GM23248 (cell line): ENCODE data around the gene CTNNB1. TPM values are rescaled to one million over a fixed set of nuclear protein-coding genes. Genes with fewer than 3 reads are reported as not detected.
A peak's percentile ranks its signal among the peaks of the same experiment; 100 is the strongest.

ENCODE experiments used
- DNase-seq: peaks from one replicate; pipeline ENCODE4 v3.0.0-alpha.2; 2015
- H2AFZ ChIP-seq: fragments of 200-600 bp; sonication (generic); 2 replicates; pipeline ENCODE4 v1.6.1; 2016; ENCODE audit warnings: antibody characterized with exemption
- H3F3A ChIP-seq: fragments of 200-600 bp; sonication (generic); 2 replicates; pipeline ENCODE4 v1.6.1; 2016; ENCODE audit warnings: mild to moderate bottlenecking, antibody characterized with exemption, mixed run types; ENCODE audit not compliant: insufficient read depth
- H3K27ac ChIP-seq: fragments of 200-600 bp; sonication (generic); 2 replicates; pipeline ENCODE4 v1.5.1; 2016; ENCODE audit warnings: mild to moderate bottlenecking
- H3K27me3 ChIP-seq: fragments of 200-600 bp; sonication (generic); replicated peaks from 2 replicates; pipeline ENCODE4 v1.6.1; 2016; ENCODE audit warnings: mild to moderate bottlenecking; ENCODE audit not compliant: insufficient read depth
- H3K36me3 ChIP-seq: fragments of 200-600 bp; sonication (generic); 2 replicates; pipeline ENCODE4 v1.6.1; 2016; ENCODE audit warnings: low read depth, mild to moderate bottlenecking
- H3K4me1 ChIP-seq: fragments of 200-600 bp; sonication (generic); 2 replicates; pipeline ENCODE4 v1.6.1; 2016; ENCODE audit warnings: mild to moderate bottlenecking; ENCODE audit not compliant: insufficient read depth
- H3K4me2 ChIP-seq: fragments of 200-600 bp; sonication (generic); one replicate; pipeline ENCODE4 v1.6.1; 2016; ENCODE audit warnings: mild to moderate bottlenecking; ENCODE audit not compliant: unreplicated experiment
- H3K4me3 ChIP-seq: fragments of 200-600 bp; sonication (generic); 2 replicates; pipeline ENCODE4 v1.5.1; 2016; ENCODE audit warnings: mild to moderate bottlenecking
- H3K79me2 ChIP-seq: fragments of 200-600 bp; sonication (generic); 2 replicates; pipeline ENCODE4 v1.6.1; 2016; ENCODE audit warnings: mild to moderate bottlenecking; ENCODE audit not compliant: insufficient read depth
- H3K9ac ChIP-seq: fragments of 200-600 bp; sonication (generic); 2 replicates; pipeline ENCODE4 v1.6.1; 2016; ENCODE audit warnings: mild to moderate bottlenecking
- H3K9me2 ChIP-seq: fragments of 200-600 bp; sonication (generic); 2 replicates; pipeline ENCODE4 v1.6.1; 2016; ENCODE audit warnings: mixed run types, mild to moderate bottlenecking, moderate library complexity; ENCODE audit not compliant: insufficient read depth
- H3K9me3 ChIP-seq: fragments of 200-600 bp; sonication (generic); one replicate; pipeline ENCODE4 v1.6.1; 2017; ENCODE audit warnings: low read depth
- H4K20me1 ChIP-seq: fragments of 200-600 bp; sonication (generic); 2 replicates; pipeline ENCODE4 v1.6.0; 2016; ENCODE audit not compliant: insufficient read depth
- EZH2 ChIP-seq: fragments of 200-600 bp; sonication (generic); IDR thresholded peaks from 2 replicates; pipeline ENCODE4 v1.6.1; 2018; ENCODE audit warnings: antibody characterized with exemption, mild to moderate bottlenecking; ENCODE audit not compliant: insufficient read depth, poor library complexity, severe bottlenecking
- EZH2phosphoT487 ChIP-seq: fragments of 200-600 bp; sonication (generic); IDR thresholded peaks from 2 replicates; pipeline ENCODE4 v1.6.1; 2018; ENCODE audit warnings: antibody characterized with exemption, moderate library complexity, mild to moderate bottlenecking, low read depth; ENCODE audit not compliant: insufficient read depth
- WGBS, 2 experiments: methylation state at CpG; one replicate each; pipeline ENCODE4 v1.1.6; 2015 to 2017; ENCODE audit warnings: low lambda C conversion rate in 2 of 2, low coverage in 1 of 2; ENCODE audit errors: missing lambda C conversion rate in 2 of 2; 5-methylcytosine and 5-hydroxymethylcytosine counted together
- in situ Hi-C: fragments of 300-500 bp; cut with MboI; formaldehyde crosslinking; loops from 2 replicates; pipeline ENCODE4 v1.15.0; 2020
- polyA plus RNA-seq: library from polyadenylated mRNA; unstranded; fragments of >200 nt; fragmentation: Nextera tagmentation; extraction: Ambion mirVana; gene quantifications from 2 replicates; pipeline ENCODE4 v1.2.1, GENCODE V29; 2016
- total RNA-seq: library from RNA; depleted of rRNA; stranded (reverse); fragments of >200 nt; shearing (Covaris generic); gene quantifications from 2 replicates; pipeline ENCODE4 v1.2.3, GENCODE V29; 2014; rRNA removed

CTNNB1 gene
- total RNA-seq = 452 and 492 TPM in 2 replicates
- polyA plus RNA-seq = 170 and 182 TPM in 2 replicates

DNA sequence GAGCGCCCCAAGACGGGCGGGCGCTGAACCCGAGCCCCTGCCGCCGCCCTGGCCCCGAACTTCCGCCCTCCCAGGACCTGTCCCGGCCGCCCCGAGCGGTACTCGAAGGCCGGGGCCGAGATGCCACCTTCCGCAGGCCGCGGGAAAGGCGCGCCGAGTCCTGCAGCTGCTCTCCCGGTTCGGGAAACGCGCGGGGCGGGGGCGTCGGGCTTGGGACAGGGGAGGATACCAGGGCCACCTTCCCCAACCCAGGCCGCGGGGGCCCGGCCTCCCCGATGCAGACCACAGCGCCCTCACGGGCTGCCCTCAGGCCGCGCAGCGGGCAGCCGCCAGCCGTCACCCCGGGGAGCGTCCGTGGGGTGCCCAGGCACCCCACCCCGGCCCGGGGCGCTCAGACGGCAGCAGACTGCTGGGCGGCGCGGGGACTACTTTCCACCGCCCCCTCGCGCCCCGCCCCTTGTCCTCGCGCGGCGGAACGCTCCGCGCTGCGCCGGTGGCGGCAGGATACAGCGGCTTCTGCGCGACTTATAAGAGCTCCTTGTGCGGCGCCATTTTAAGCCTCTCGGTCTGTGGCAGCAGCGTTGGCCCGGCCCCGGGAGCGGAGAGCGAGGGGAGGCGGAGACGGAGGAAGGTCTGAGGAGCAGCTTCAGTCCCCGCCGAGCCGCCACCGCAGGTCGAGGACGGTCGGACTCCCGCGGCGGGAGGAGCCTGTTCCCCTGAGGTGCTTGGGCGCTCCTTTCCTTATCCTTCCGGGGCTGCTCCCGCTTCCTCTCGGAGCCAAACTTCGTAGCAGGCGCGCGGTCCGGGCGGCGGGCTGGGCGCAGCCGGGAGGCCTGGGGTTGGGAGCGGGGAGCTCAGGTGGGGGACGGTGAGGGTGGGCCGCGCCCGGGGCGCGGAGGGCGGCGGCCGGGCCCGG, at the start of gene CTNNB1:
TSS of gene CTNNB1 (plus strand) at position 556 of the 916 bp plus-strand sequence. CDS start 24,564 bp downstream, outside the sequence.
- H3K27me3 ChIP-seq = no peaks in the 10 kb centered on the region
- peak within 1 kb of the TSS; percentile 91 for H2AFZ ChIP-seq
- H3K9me3 ChIP-seq = no peaks in the 10 kb centered on the region
- H3K4me2 ChIP-seq = peak within 1 kb of the TSS; percentile 77
- H3K9ac ChIP-seq = peak within 1 kb of the TSS; percentile 99
- no peaks in the 10 kb centered on the region for H3K36me3 ChIP-seq
- H3K4me1 ChIP-seq = peaks cover 31% of the 10 kb centered on the region
- peaks cover 48% of the 10 kb centered on the region for H3K79me2 ChIP-seq
- H3K9me2 ChIP-seq = no peaks in the 10 kb centered on the region
- peak within 1 kb of the TSS; percentile 90 for H3K27ac ChIP-seq
- no peak for TF ChIP-seq EZH2phosphoT487
- no peak for TF ChIP-seq EZH2
- DNase-seq = peak; percentile 96
- peaks cover 16% of the 10 kb centered on the region for H3F3A ChIP-seq
- peak within 1 kb of the TSS; percentile 93 for H3K4me3 ChIP-seq
- WGBS, 2 experiments = 0% methylated on average over 53 to 79 of the region's 112 CpGs
- H4K20me1 ChIP-seq = peaks cover 23% of the 10 kb centered on the region
- in situ Hi-C loops = no loop called here

DNA sequence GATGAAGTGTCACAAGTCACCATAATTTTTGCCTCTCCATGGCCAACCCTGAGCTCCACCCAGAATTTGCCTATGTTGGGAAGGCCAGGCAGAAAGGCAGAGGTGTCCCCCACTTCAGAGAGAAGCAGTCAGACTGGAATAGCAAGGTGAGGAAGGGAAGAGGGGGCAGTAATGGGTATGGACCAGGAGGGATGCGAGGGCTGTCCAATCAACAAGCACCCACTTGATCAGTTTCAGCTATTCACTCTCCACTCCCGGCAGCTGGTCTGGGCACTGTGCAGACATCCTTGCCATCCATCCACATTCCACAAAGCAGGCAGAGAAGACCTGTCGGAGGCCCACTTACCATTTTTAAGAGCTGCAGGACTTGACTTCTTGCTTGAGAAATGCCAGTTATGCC, 43.5 kb upstream of the CTNNB1 start:
- H4K20me1 ChIP-seq = no peaks in the 10 kb centered on the region
- no peaks in the 10 kb centered on the region for H3F3A ChIP-seq
- no peak for DNase-seq
- TF ChIP-seq EZH2 (no peak), EZH2phosphoT487 (no peak)
- WGBS, 2 experiments = 38 to 41% methylated on average over 3 of the region's 3 CpGs
- no peak overlapping the region for H2AFZ ChIP-seq
- no peak overlapping the region for H3K27ac ChIP-seq
- no peaks in the 10 kb centered on the region; the same call in 1 of the 2 replicates for H3K27me3 ChIP-seq
- in situ Hi-C loops = no loop called here
- H3K9me2 ChIP-seq = no peaks in the 10 kb centered on the region
- no peak overlapping the region for H3K4me3 ChIP-seq
- H3K79me2 ChIP-seq = no peaks in the 10 kb centered on the region
- H3K9ac ChIP-seq = no peak overlapping the region
- H3K9me3 ChIP-seq = no peaks in the 10 kb centered on the region
- no peaks in the 10 kb centered on the region for H3K4me1 ChIP-seq
- no peaks in the 10 kb centered on the region for H3K36me3 ChIP-seq
- H3K4me2 ChIP-seq = no peak overlapping the region

DNA sequence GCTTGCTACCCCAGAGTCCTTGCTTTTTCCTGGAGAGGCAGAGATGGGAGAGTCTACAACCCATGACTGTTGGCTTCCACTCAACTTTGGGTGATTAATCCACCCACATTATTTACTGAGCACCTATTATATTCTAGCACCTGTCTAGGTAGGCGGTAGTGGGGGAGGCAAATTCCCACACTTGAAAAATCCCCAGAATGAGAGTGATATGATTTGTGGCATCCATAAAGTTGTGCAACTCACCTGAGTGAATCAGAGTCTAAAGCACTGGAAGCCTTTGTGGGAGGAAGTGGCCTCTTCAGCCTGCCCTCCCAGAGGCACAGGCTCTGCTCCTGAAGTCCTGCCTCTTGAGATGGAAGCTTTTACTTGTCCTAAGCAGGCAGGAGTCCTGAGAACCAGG, 40.4 kb upstream of the CTNNB1 start:
- Histone ChIP-seq H4K20me1 (no peaks in the 10 kb centered on the region), H2AFZ (no peak overlapping the region), H3K9ac (no peak overlapping the region), H3K36me3 (no peaks in the 10 kb centered on the region), H3K9me3 (no peaks in the 10 kb centered on the region), H3K4me3 (no peak overlapping the region), H3K79me2 (no peaks in the 10 kb centered on the region), H3K9me2 (no peaks in the 10 kb centered on the region), H3K27me3 (no peaks in the 10 kb centered on the region; the same call in 1 of the 2 replicates), H3K4me2 (no peak overlapping the region), H3K4me1 (no peaks in the 10 kb centered on the region), H3F3A (no peaks in the 10 kb centered on the region), H3K27ac (no peak overlapping the region)
- no peak for TF ChIP-seq EZH2
- TF ChIP-seq EZH2phosphoT487 = no peak
- DNase-seq = no peak
- in situ Hi-C loops = no loop called here
- 70 to 96% methylated on average over 1 of the region's 1 CpG for WGBS, 2 experiments

DNA sequence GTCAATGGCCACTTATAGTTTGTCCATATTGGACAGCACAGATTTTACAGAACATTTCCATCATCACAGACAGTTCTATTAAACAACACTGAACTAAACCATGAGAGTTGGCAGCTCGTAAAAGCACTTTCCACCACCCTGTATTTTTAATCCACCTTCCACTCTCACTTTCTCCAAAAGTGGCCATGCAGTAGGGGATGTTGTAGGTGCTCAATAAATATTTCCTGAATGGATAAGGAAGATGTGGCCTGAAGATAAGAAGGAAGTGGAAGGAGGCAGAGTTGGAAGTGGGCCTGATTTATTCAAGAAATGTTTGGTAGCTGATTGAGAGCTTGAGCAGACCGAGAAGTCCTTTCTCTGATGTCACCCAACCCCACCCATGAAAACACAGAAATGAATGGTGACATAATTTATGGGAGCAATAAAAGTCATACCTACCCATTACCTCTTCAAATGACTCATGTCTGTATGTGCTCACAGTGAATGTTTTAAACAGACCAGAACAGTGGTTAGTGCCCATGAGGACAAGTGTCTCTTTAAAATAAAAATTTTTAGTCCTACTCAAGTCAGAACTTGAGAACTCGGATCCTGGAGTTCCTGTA, 39.6 kb upstream of the CTNNB1 start:
- in situ Hi-C loops = no loop called here
- H3K9me2 ChIP-seq = no peaks in the 10 kb centered on the region
- 14 to 17% methylated on average over 3 of the region's 3 CpGs for WGBS, 2 experiments

More for the DNA sequence above, 39.6 kb upstream of the CTNNB1 start:
- no peak overlapping the region for H3K27ac ChIP-seq
- H2AFZ ChIP-seq = no peak overlapping the region
- no peaks in the 10 kb centered on the region for H3K36me3 ChIP-seq
- H3K4me2 ChIP-seq = no peak overlapping the region
- no peak overlapping the region for H3K9ac ChIP-seq
- H3K27me3 ChIP-seq = no peaks in the 10 kb centered on the region; the same call in 1 of the 2 replicates
- H3K9me3 ChIP-seq = no peaks in the 10 kb centered on the region
- no peaks in the 10 kb centered on the region for H3K4me1 ChIP-seq
- no peaks in the 10 kb centered on the region for H3K79me2 ChIP-seq
- H3F3A ChIP-seq = no peaks in the 10 kb centered on the region
- no peak for DNase-seq
- TF ChIP-seq EZH2 = no peak
- TF ChIP-seq EZH2phosphoT487 = no peak
- H3K4me3 ChIP-seq = no peak overlapping the region
- no peaks in the 10 kb centered on the region for H4K20me1 ChIP-seq
